HEK293 (cell line): Measurements from ENCODE around the gene AHCY.
A peak's percentile ranks its signal among the peaks of the same experiment; 100 is the strongest.

ENCODE experiments used
- CTCF ChIA-PET: fragments of 350-600 bp; formaldehyde crosslinking; extraction: SDS; loops from one replicate; lab custom pipeline; 2021; ENCODE audit warnings: antibody characterized with exemption; lab: Yijun Ruan, JAX
- POLR2A ChIA-PET: fragments of 300-600 bp; formaldehyde crosslinking; extraction: SDS; loops from one replicate; lab custom pipeline; 2020; ENCODE audit warnings: antibody characterized with exemption, inconsistent platforms; lab: Yijun Ruan, JAX
- H3K27ac ChIP-seq: fragments of 200-500 bp; sonication (Bioruptor generic); 2 replicates; pipeline ENCODE4 v1.5.1; 2014; ENCODE audit warnings: low read depth, low read length, control low read depth, inconsistent platforms; ENCODE audit errors: extremely low read depth
- H3K36me3 ChIP-seq, 2 experiments: fragments of 200-500 bp in 1 of 2; sonication (Bioruptor generic) in 1 of 2; 1 replicate in 1 of 2; 2 replicates in 1 of 2; pipeline ENCODE4 v1.5.1; 2014 to 2017; ENCODE audit warnings: inconsistent platforms in 2 of 2, low read length in 2 of 2; ENCODE audit not compliant: control insufficient read depth in 2 of 2, insufficient read depth in 1 of 2
- H3K4me1 ChIP-seq: fragments of 200-500 bp; sonication (Bioruptor generic); 2 replicates; pipeline ENCODE4 v1.5.1; 2014; ENCODE audit warnings: mild to moderate bottlenecking, low read length, inconsistent platforms; ENCODE audit not compliant: control insufficient read depth, insufficient read depth
- H3K4me3 ChIP-seq: 2 replicates; pipeline ENCODE4 v1.5.1; 2011; ENCODE audit warnings: low read depth, mild to moderate bottlenecking, control low read depth, low read length, moderate library complexity
- H3K9me3 ChIP-seq: fragments of 200-500 bp; sonication (Bioruptor generic); 2 replicates; pipeline ENCODE4 v1.5.1; 2014; ENCODE audit warnings: low read depth, low read length, inconsistent platforms; ENCODE audit not compliant: control insufficient read depth, insufficient read depth
- EGR2 ChIP-seq: fragments of 450-650 bp; formaldehyde crosslinking; IDR thresholded peaks from 2 replicates; pipeline ENCODE4 v1.5.1; 2016; ENCODE audit warnings: low read depth, missing biosample characterization, missing genetic modification characterization
- KLF16 ChIP-seq: fragments of 450-650 bp; formaldehyde crosslinking; IDR thresholded peaks from 2 replicates; pipeline ENCODE4 v1.5.1; 2017; ENCODE audit warnings: missing biosample characterization, missing genetic modification characterization
- MZF1 ChIP-seq: fragments of 450-650 bp; formaldehyde crosslinking; IDR thresholded peaks from 2 replicates; pipeline ENCODE4 v1.5.1; 2017; ENCODE audit warnings: missing biosample characterization, missing genetic modification characterization, borderline replicate concordance
- OSR2 ChIP-seq: fragments of 450-650 bp; formaldehyde crosslinking; IDR thresholded peaks from 2 replicates; pipeline ENCODE4 v1.5.1; 2016; ENCODE audit warnings: missing biosample characterization, missing genetic modification characterization
- SCRT1 ChIP-seq: fragments of 450-650 bp; formaldehyde crosslinking; IDR thresholded peaks from 2 replicates; pipeline ENCODE4 v1.5.1; 2016; ENCODE audit warnings: missing biosample characterization, missing genetic modification characterization, borderline replicate concordance
- SP7 ChIP-seq: fragments of 450-650 bp; formaldehyde crosslinking; IDR thresholded peaks from 2 replicates; pipeline ENCODE4 v1.5.1; 2016; ENCODE audit warnings: missing biosample characterization, missing genetic modification characterization
- WT1 ChIP-seq: fragments of 450-650 bp; formaldehyde crosslinking; IDR thresholded peaks from 2 replicates; pipeline ENCODE4 v1.5.1; 2016; ENCODE audit warnings: missing biosample characterization, missing genetic modification characterization
- ZBTB1 ChIP-seq: fragments of 450-650 bp; formaldehyde crosslinking; IDR thresholded peaks from 2 replicates; pipeline ENCODE4 v1.5.1; 2016; ENCODE audit warnings: missing biosample characterization, missing genetic modification characterization
- ZBTB20 ChIP-seq: fragments of 450-650 bp; formaldehyde crosslinking; IDR thresholded peaks from 2 replicates; pipeline ENCODE4 v1.5.1; 2016; ENCODE audit warnings: missing biosample characterization, missing genetic modification characterization
- ZEB2 ChIP-seq: fragments of 450-650 bp; formaldehyde crosslinking; IDR thresholded peaks from 2 replicates; pipeline ENCODE4 v1.5.1; 2016; ENCODE audit warnings: missing biosample characterization, missing genetic modification characterization
- ZFP69B ChIP-seq: fragments of 450-650 bp; formaldehyde crosslinking; IDR thresholded peaks from 2 replicates; pipeline ENCODE4 v1.5.1; 2016; ENCODE audit warnings: missing biosample characterization, missing genetic modification characterization
- ZNF121 ChIP-seq: fragments of 450-650 bp; formaldehyde crosslinking; IDR thresholded peaks from 2 replicates; pipeline ENCODE4 v1.5.1; 2016; ENCODE audit warnings: missing biosample characterization, missing genetic modification characterization
- ZNF140 ChIP-seq: fragments of 450-650 bp; formaldehyde crosslinking; IDR thresholded peaks from 2 replicates; pipeline ENCODE4 v1.5.1; 2016; ENCODE audit warnings: missing biosample characterization, missing genetic modification characterization
- ZNF221 ChIP-seq: fragments of 450-650 bp; formaldehyde crosslinking; IDR thresholded peaks from 2 replicates; pipeline ENCODE4 v1.5.1; 2017; ENCODE audit warnings: missing biosample characterization, missing genetic modification characterization, borderline replicate concordance
- ZNF274 ChIP-seq, 2 experiments: fragments of 200-500 bp in 1 of 2; fragments of 450-650 bp in 1 of 2; sonication (Bioruptor generic) in 1 of 2; formaldehyde crosslinking in 1 of 2; IDR thresholded peaks; 2 replicates each; pipeline versions ENCODE4 v1.5.1 to v1.6.1; 2014 to 2016; ENCODE audit warnings: borderline replicate concordance in 1 of 2, inconsistent platforms in 1 of 2, low read length in 1 of 2, missing biosample characterization in 1 of 2, missing genetic modification characterization in 1 of 2
- ZNF341 ChIP-seq: fragments of 450-650 bp; formaldehyde crosslinking; IDR thresholded peaks from 2 replicates; pipeline ENCODE4; 2016; ENCODE audit warnings: low read depth, missing biosample characterization, missing genetic modification characterization
- ZNF433 ChIP-seq: fragments of 450-650 bp; formaldehyde crosslinking; IDR thresholded peaks from 2 replicates; pipeline ENCODE4 v1.5.1; 2016; ENCODE audit warnings: missing biosample characterization, missing genetic modification characterization, low read depth
- ZNF473 ChIP-seq: fragments of 450-650 bp; formaldehyde crosslinking; IDR thresholded peaks from 2 replicates; pipeline ENCODE4 v1.5.1; 2017; ENCODE audit warnings: missing biosample characterization, missing genetic modification characterization
- ZNF521 ChIP-seq: fragments of 450-650 bp; formaldehyde crosslinking; IDR thresholded peaks from 2 replicates; pipeline ENCODE4 v1.5.1; 2017; ENCODE audit warnings: missing biosample characterization, mild to moderate bottlenecking, missing genetic modification characterization
- ZNF530 ChIP-seq: fragments of 450-650 bp; formaldehyde crosslinking; IDR thresholded peaks from 2 replicates; pipeline ENCODE4 v1.5.1; 2016; ENCODE audit warnings: low read depth, missing biosample characterization, missing genetic modification characterization
- ZNF624 ChIP-seq: fragments of 450-650 bp; formaldehyde crosslinking; IDR thresholded peaks from 2 replicates; pipeline ENCODE4 v1.5.1; 2017; ENCODE audit warnings: missing biosample characterization, missing genetic modification characterization
- ZNF777 ChIP-seq: fragments of 450-650 bp; formaldehyde crosslinking; IDR thresholded peaks from 2 replicates; pipeline ENCODE4 v1.5.1; 2017; ENCODE audit warnings: missing biosample characterization, missing genetic modification characterization, borderline replicate concordance
- ZNF830 ChIP-seq: fragments of 450-650 bp; IDR thresholded peaks from 2 replicates; pipeline ENCODE4 v1.5.0; 2018; ENCODE audit warnings: missing biosample characterization, missing genetic modification characterization, low read depth, mild to moderate bottlenecking, moderate library complexity
- ZNF843 ChIP-seq: fragments of 450-650 bp; formaldehyde crosslinking; IDR thresholded peaks from 2 replicates; pipeline ENCODE4 v1.5.1; 2016; ENCODE audit warnings: missing biosample characterization, missing genetic modification characterization
- TF ChIP-seq, protein P1 (sequence below): fragments of 450-650 bp; formaldehyde crosslinking; IDR thresholded peaks from 2 replicates; pipeline ENCODE4 v1.5.1; 2017; ENCODE audit warnings: missing biosample characterization, missing genetic modification characterization
- TF ChIP-seq, protein P2 (sequence below): fragments of 450-650 bp; formaldehyde crosslinking; IDR thresholded peaks from 2 replicates; pipeline ENCODE4 v1.5.1; 2016; ENCODE audit warnings: missing biosample characterization, missing genetic modification characterization
- TF ChIP-seq, protein P3 (sequence below): fragments of 450-650 bp; formaldehyde crosslinking; IDR thresholded peaks from 2 replicates; pipeline ENCODE4 v1.5.1; 2016; ENCODE audit warnings: missing biosample characterization, missing genetic modification characterization, borderline replicate concordance
- TF ChIP-seq, protein P4 (sequence below): fragments of 450-650 bp; formaldehyde crosslinking; IDR thresholded peaks from 2 replicates; pipeline ENCODE4 v1.5.1; 2017; ENCODE audit warnings: missing biosample characterization, missing genetic modification characterization

The AHCY gene

DNA sequence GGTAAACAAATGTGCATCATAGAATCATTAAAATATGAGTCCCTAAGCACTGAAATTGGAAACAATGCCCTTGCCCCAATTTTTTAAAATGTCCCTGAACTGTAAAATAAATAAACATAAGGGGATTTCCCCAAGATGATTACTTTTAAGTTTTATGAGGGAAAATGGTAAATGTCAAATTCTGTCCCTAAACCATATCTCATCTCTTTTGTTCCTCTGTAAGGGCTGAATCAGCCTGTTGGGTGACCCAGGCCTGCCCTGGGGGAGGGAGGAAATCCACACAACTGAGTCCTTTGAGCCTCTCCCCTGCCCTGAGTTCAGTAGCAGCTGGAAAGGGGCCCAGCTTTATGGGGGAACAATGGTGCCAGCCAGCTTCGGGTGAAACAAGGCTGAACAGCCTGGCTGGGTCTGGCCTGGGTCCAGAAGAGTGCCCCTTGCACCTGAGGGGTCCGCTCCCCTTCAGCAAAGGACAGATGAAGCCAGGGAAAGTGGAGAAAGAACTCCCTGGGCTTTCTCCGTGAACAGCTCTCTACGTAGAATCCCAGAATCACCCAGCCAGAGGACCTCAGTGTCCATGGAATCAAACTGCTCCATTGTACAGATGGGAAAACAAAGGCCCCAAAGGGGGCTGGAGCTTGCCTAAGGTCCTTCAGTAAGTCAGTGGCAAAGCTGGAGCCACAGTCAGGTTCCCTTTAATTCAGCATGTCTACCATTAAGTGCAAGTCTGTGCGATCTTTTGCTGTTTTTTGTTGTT lies 31.7 kb upstream of the AHCY start:
- ChIA-PET POLR2A (interaction anchor here (1.4 kb wide), 1 partner anchor 28 kb away, joined by 4 read pairs; the partner anchor contains the start of gene ITCH), CTCF (interaction anchor here (3.8 kb wide), 1 partner anchor 22 kb away, joined by 23 read pairs; no protein-coding TSS in a partner anchor)
- no peaks in the 10 kb centered on the region for H3K36me3 ChIP-seq
- H3K27ac ChIP-seq = no peak overlapping the region
- H3K9me3 ChIP-seq = no peaks in the 10 kb centered on the region
- peaks cover 5% of the 10 kb centered on the region; the same call in 1 of the 2 replicates for H3K4me1 ChIP-seq
- H3K4me3 ChIP-seq = no peak overlapping the region
- no peak for TF ChIP-seq ZNF777 (tag by site-specific recombination)
- TF ChIP-seq ZNF221 (tag by site-specific recombination) = no peak
- TF ChIP-seq OSR2 (tag by site-specific recombination) = 0 out of 2 replicates have a peak, but pooled peaks have one; percentile 14
- TF ChIP-seq SP7 (tag by site-specific recombination) = peak; percentile 93
- no peak for TF ChIP-seq ZNF274 (IDR thresholded peaks at IDR 0.05; ENCODE audit: low read length)
- no peak for TF ChIP-seq ZNF274 (tag by site-specific recombination; IDR thresholded peaks at IDR 0.05; ENCODE audit: borderline replicate concordance)
- TF ChIP-seq WT1 (tag by site-specific recombination) = peak; percentile 36
- TF ChIP-seq, protein P1, sequence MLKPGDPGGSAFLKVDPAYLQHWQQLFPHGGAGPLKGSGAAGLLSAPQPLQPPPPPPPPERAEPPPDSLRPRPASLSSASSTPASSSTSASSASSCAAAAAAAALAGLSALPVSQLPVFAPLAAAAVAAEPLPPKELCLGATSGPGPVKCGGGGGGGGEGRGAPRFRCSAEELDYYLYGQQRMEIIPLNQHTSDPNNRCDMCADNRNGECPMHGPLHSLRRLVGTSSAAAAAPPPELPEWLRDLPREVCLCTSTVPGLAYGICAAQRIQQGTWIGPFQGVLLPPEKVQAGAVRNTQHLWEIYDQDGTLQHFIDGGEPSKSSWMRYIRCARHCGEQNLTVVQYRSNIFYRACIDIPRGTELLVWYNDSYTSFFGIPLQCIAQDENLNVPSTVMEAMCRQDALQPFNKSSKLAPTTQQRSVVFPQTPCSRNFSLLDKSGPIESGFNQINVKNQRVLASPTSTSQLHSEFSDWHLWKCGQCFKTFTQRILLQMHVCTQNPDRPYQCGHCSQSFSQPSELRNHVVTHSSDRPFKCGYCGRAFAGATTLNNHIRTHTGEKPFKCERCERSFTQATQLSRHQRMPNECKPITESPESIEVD (tag by site-specific recombination) = peak; percentile 55
- TF ChIP-seq SCRT1 (tag by site-specific recombination) = no peak
- TF ChIP-seq KLF16 (tag by site-specific recombination) = no peak
- TF ChIP-seq EGR2 (tag by site-specific recombination) = no peak
- TF ChIP-seq ZBTB1 (tag by site-specific recombination) = no peak
- no peak for TF ChIP-seq ZNF341
- TF ChIP-seq ZNF843 (tag by site-specific recombination) = no peak
- TF ChIP-seq ZFP69B (tag by site-specific recombination) = no peak
- no peak for TF ChIP-seq ZNF140
- TF ChIP-seq, protein P2, sequence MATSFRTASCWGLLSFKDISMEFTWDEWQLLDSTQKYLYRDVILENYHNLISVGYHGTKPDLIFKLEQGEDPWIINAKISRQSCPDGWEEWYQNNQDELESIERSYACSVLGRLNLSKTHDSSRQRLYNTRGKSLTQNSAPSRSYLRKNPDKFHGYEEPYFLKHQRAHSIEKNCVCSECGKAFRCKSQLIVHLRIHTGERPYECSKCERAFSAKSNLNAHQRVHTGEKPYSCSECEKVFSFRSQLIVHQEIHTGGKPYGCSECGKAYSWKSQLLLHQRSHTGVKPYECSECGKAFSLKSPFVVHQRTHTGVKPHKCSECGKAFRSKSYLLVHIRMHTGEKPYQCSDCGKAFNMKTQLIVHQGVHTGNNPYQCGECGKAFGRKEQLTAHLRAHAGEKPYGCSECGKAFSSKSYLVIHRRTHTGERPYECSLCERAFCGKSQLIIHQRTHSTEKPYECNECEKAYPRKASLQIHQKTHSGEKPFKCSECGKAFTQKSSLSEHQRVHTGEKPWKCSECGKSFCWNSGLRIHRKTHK (tag by site-specific recombination) = no peak
- TF ChIP-seq ZBTB20 = no peak
- TF ChIP-seq ZNF473 = no peak
- no peak for TF ChIP-seq ZEB2
- no peak for TF ChIP-seq ZNF521 (tag by site-specific recombination)
- no peak for TF ChIP-seq ZNF830 (tag by site-specific recombination)
- TF ChIP-seq, protein P3, sequence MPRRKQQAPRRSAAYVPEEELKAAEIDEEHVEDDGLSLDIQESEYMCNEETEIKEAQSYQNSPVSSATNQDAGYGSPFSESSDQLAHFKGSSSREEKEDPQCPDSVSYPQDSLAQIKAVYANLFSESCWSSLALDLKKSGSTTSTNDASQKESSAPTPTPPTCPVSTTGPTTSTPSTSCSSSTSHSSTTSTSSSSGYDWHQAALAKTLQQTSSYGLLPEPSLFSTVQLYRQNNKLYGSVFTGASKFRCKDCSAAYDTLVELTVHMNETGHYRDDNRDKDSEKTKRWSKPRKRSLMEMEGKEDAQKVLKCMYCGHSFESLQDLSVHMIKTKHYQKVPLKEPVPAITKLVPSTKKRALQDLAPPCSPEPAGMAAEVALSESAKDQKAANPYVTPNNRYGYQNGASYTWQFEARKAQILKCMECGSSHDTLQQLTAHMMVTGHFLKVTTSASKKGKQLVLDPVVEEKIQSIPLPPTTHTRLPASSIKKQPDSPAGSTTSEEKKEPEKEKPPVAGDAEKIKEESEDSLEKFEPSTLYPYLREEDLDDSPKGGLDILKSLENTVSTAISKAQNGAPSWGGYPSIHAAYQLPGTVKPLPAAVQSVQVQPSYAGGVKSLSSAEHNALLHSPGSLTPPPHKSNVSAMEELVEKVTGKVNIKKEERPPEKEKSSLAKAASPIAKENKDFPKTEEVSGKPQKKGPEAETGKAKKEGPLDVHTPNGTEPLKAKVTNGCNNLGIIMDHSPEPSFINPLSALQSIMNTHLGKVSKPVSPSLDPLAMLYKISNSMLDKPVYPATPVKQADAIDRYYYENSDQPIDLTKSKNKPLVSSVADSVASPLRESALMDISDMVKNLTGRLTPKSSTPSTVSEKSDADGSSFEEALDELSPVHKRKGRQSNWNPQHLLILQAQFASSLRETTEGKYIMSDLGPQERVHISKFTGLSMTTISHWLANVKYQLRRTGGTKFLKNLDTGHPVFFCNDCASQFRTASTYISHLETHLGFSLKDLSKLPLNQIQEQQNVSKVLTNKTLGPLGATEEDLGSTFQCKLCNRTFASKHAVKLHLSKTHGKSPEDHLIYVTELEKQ = no peak
- no peak for TF ChIP-seq ZNF433 (tag by site-specific recombination)
- no peak for TF ChIP-seq ZNF624 (tag by site-specific recombination)
- TF ChIP-seq ZNF530 = no peak
- no peak for TF ChIP-seq ZNF121 (tag by site-specific recombination)
- TF ChIP-seq MZF1 (tag by site-specific recombination) = no peak
- TF ChIP-seq, protein P4, sequence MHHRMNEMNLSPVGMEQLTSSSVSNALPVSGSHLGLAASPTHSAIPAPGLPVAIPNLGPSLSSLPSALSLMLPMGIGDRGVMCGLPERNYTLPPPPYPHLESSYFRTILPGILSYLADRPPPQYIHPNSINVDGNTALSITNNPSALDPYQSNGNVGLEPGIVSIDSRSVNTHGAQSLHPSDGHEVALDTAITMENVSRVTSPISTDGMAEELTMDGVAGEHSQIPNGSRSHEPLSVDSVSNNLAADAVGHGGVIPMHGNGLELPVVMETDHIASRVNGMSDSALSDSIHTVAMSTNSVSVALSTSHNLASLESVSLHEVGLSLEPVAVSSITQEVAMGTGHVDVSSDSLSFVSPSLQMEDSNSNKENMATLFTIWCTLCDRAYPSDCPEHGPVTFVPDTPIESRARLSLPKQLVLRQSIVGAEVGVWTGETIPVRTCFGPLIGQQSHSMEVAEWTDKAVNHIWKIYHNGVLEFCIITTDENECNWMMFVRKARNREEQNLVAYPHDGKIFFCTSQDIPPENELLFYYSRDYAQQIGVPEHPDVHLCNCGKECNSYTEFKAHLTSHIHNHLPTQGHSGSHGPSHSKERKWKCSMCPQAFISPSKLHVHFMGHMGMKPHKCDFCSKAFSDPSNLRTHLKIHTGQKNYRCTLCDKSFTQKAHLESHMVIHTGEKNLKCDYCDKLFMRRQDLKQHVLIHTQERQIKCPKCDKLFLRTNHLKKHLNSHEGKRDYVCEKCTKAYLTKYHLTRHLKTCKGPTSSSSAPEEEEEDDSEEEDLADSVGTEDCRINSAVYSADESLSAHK (tag by site-specific recombination) = no peak
